B cell (primary cell): ENCODE data around the gene CDH2. TPM values are rescaled to one million over a fixed set of nuclear protein-coding genes. Genes with fewer than 3 reads are reported as not detected.

Experiments used
- ATAC-seq: fragments of 200-7000 bp; cut with Tn5 transposase; one replicate; pipeline ENCODE4 v1.10.0; 2021; ENCODE audit warnings: low read depth, mild to moderate bottlenecking, moderate number of reproducible peaks, moderate library complexity
- CTCF ChIA-PET: fragments of 350-600 bp; sonication (Branson Sonifier 250); formaldehyde crosslinking; loops from one replicate; lab custom pipeline; 2021; ENCODE audit warnings: antibody characterized with exemption, inconsistent platforms; lab: Charles Lee
- POLR2A ChIA-PET: fragments of 350-600 bp; sonication (Branson Sonifier 250); formaldehyde crosslinking; loops from one replicate; lab custom pipeline; 2021; ENCODE audit warnings: antibody characterized with exemption; lab: Charles Lee
- DNase-seq: peaks from one replicate; pipeline ENCODE4 v3.0.0; 2013
- H2AFZ ChIP-seq: 2 replicates; pipeline ENCODE4 v1.6.1; 2012; ENCODE audit warnings: mild to moderate bottlenecking, low read depth, low read length; ENCODE audit not compliant: insufficient read depth, poor library complexity, severe bottlenecking
- H3K27ac ChIP-seq, 2 donors: 1 replicate in 1 of 2; 2 replicates in 1 of 2; pipeline ENCODE4 v1.5.1; 2012 to 2013; ENCODE audit warnings: low read length in 2 of 2, mild to moderate bottlenecking in 2 of 2, moderate library complexity in 1 of 2
- H3K27me3 ChIP-seq, 4 experiments: fragments of 200-600 bp in 1 of 4; sonication (generic) in 1 of 4; replicated peaks in 1 of 4; 1 replicate in 2 of 4; 2 replicates in 2 of 4; pipeline versions ENCODE4 v1.6.1 to v1.7.0; 2013 to 2016; ENCODE audit warnings: low read length in 3 of 4, mild to moderate bottlenecking in 2 of 4, mixed read lengths in 1 of 4, moderate library complexity in 1 of 4; ENCODE audit not compliant: insufficient read depth in 4 of 4, control insufficient read depth in 3 of 4; ENCODE audit errors: control extremely low read depth in 1 of 4
- H3K36me3 ChIP-seq, 2 experiments: replicated peaks in 1 of 2; 1 replicate in 1 of 2; 2 replicates in 1 of 2; pipeline versions ENCODE4 v1.6.1 to v1.7.1; 2013; ENCODE audit warnings: low read length in 1 of 2; ENCODE audit not compliant: insufficient read depth in 2 of 2, control insufficient read depth in 1 of 2; ENCODE audit errors: control extremely low read depth in 1 of 2, extremely low read depth in 1 of 2
- H3K4me1 ChIP-seq, 2 donors: fragments of 200-600 bp in 1 of 2; sonication (generic) in 1 of 2; 1 replicate in 1 of 2; 2 replicates in 1 of 2; pipeline versions ENCODE4 v1.5.1 to v1.6.1; 2013 to 2017; ENCODE audit warnings: low read length in 2 of 2; ENCODE audit not compliant: control insufficient read depth in 2 of 2, insufficient read depth in 2 of 2
- H3K4me2 ChIP-seq: replicated peaks from 2 replicates; pipeline ENCODE3; 2012; ENCODE audit warnings: mild to moderate bottlenecking, low read depth, low read length; ENCODE audit not compliant: poor library complexity, severe bottlenecking
- H3K4me3 ChIP-seq, 5 experiments: fragments of 200-600 bp in 1 of 5; sonication (generic) in 1 of 5; 1 replicate in 3 of 5; 2 replicates in 2 of 5; pipeline versions ENCODE4 v1.5.1 to v1.7.0; 2011 to 2016; ENCODE audit warnings: low read length in 4 of 5, mild to moderate bottlenecking in 4 of 5, low read depth in 2 of 5, control low read depth in 1 of 5, moderate library complexity in 1 of 5; ENCODE audit not compliant: insufficient read depth in 1 of 5; ENCODE audit errors: control extremely low read depth in 1 of 5, extremely low read depth in 1 of 5
- H3K79me2 ChIP-seq: fragments of 200-600 bp; sonication (generic); one replicate; pipeline ENCODE4 v1.6.0; 2016; ENCODE audit warnings: low read length; ENCODE audit not compliant: control insufficient read depth, insufficient read depth
- H3K9ac ChIP-seq: fragments of 200-600 bp; sonication (generic); 2 replicates; pipeline ENCODE4 v1.6.1; 2017; ENCODE audit warnings: mild to moderate bottlenecking, low read length, moderate library complexity
- H3K9me3 ChIP-seq, 3 donors: one replicate each; pipeline versions ENCODE4 v1.6.1 to v1.7.1; 2013; ENCODE audit warnings: low read length in 2 of 3; ENCODE audit not compliant: control insufficient read depth in 2 of 3, insufficient read depth in 1 of 3; ENCODE audit errors: control extremely low read depth in 1 of 3
- H4K20me1 ChIP-seq: 2 replicates; pipeline ENCODE4 v1.6.0; 2012; ENCODE audit warnings: mild to moderate bottlenecking, low read length; ENCODE audit not compliant: insufficient read depth, control insufficient read depth, poor library complexity, severe bottlenecking
- H3K27ac Mint-ChIP-seq: one replicate; pipeline ENCODE4 v1.8.0; 2021; ENCODE audit warnings: mixed read lengths
- H3K27me3 Mint-ChIP-seq: one replicate; pipeline ENCODE4 v1.8.0; 2021; ENCODE audit warnings: mixed read lengths
- H3K4me1 Mint-ChIP-seq: one replicate; pipeline ENCODE4 v1.8.0; 2021; ENCODE audit warnings: mixed read lengths
- H3K4me3 Mint-ChIP-seq: one replicate; pipeline ENCODE4 v1.8.0; 2021; ENCODE audit warnings: mixed read lengths
- H3K9me3 Mint-ChIP-seq: one replicate; pipeline ENCODE4 v1.8.0; 2022; ENCODE audit warnings: mixed read lengths; ENCODE audit not compliant: insufficient read depth
- CTCF ChIP-seq: fragments of 200-600 bp; IDR thresholded peaks from one replicate; pipeline ENCODE4 v1.8.0; 2022; ENCODE audit warnings: antibody characterized with exemption, mild to moderate bottlenecking
- EZH2 ChIP-seq: IDR thresholded peaks from 2 replicates; pipeline ENCODE4 v1.6.1; 2012; ENCODE audit warnings: borderline replicate concordance, low read depth, mild to moderate bottlenecking, moderate library complexity, low read length; ENCODE audit not compliant: insufficient read depth, poor library complexity, severe bottlenecking
- WGBS: methylation state at CpG from one replicate; pipeline ENCODE4 v1.1.5; 2013; ENCODE audit warnings: missing lambda C conversion rate; ENCODE audit not compliant: insufficient coverage; 5-methylcytosine and 5-hydroxymethylcytosine counted together
- intact Hi-C: fragments of 100-400 bp; cut with micrococcal nuclease; formaldehyde crosslinking; loops from one replicate; pipeline ENCODE4 v1.10.0; 2022
- polyA plus RNA-seq: library from polyadenylated mRNA; depleted of rRNA; stranded (reverse); fragments of >200 nt; gene quantifications from 2 replicates; pipeline ENCODE4 v1.2.3, GENCODE V29; 2012
- total RNA-seq, 2 donors: library from RNA; stranded (reverse); fragments of 120-200 nt in 1 of 2; gene quantifications; 1 replicate in 1 of 2; 2 replicates in 1 of 2; pipeline versions ENCODE4 v1.2.3 to v1.2.4, GENCODE V29; 2013 to 2022

Gene CDH2
- total and polyA plus RNA-seq, 2 donors (not counting 1 experiment from before 2014, with no cell fraction given): not detected

GRCh38 chr18:28007841-28008240 lies 169.1 kb downstream of the CDH2 start:
- Histone ChIP-seq H3K79me2 (no peaks in the 10 kb centered on the region), H3K36me3 (no peaks in the 10 kb centered on the region), H3K9me3 (no peaks in the 10 kb centered on the region), H2AFZ (no peak overlapping the region), H3K27ac (no peak overlapping the region), H3K4me1 (no peaks in the 10 kb centered on the region), H3K9ac (no peak overlapping the region), H3K4me2 (no peak overlapping the region), H3K4me3 (no peak overlapping the region), H3K27me3 (no peaks in the 10 kb centered on the region), H4K20me1 (no peaks in the 10 kb centered on the region)
- H3K27ac Mint-ChIP-seq: no peak overlapping the region
- CTCF ChIA-PET: no interaction called here
- POLR2A ChIA-PET: no interaction called here
- H3K4me3 Mint-ChIP-seq: no peak overlapping the region
- DNase-seq (no peak), ATAC-seq (no peak)
- H3K27me3 Mint-ChIP-seq: no peaks in the 10 kb centered on the region
- 91% methylated on average over 3 of the region's 5 CpGs for WGBS
- no peaks in the 10 kb centered on the region for H3K4me1 Mint-ChIP-seq
- intact Hi-C loops: no loop called here
- TF ChIP-seq CTCF: no peak
- H3K9me3 Mint-ChIP-seq: no peaks in the 10 kb centered on the region

DNA sequence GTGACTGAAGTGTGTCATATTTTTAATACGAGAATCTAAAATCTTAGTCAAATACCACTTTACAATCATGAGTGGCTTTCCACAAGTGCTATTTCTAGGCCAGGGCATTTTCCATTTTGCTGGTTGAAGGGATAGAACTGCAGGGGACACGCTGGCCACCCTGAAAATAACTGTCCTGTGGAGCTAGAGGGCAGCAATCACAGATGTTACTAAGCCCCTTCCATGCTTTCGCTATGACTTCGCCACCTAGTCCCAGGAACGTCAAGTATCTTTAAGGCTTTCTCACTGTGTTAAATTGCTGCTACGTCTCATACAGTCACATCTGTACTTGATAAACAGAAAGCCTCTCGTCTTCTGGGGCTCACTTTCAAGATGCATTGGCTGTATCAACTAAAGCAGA lies 171.8 kb downstream of the CDH2 start:
- Mint-ChIP-seq H3K27me3 (no peaks in the 10 kb centered on the region), H3K9me3 (no peaks in the 10 kb centered on the region), H3K4me1 (no peaks in the 10 kb centered on the region), H3K4me3 (no peak overlapping the region), H3K27ac (no peak overlapping the region)
- CTCF ChIA-PET: no interaction called here
- DNase-seq (no peak), ATAC-seq (no peak)
- Histone ChIP-seq H3K4me3 (no peak overlapping the region), H3K27ac (no peak overlapping the region), H3K27me3 (no peaks in the 10 kb centered on the region), H3K36me3 (no peaks in the 10 kb centered on the region), H4K20me1 (no peaks in the 10 kb centered on the region), H3K4me2 (no peak overlapping the region), H3K79me2 (no peaks in the 10 kb centered on the region), H2AFZ (no peak overlapping the region), H3K9ac (no peak overlapping the region), H3K9me3 (no peaks in the 10 kb centered on the region), H3K4me1 (no peaks in the 10 kb centered on the region)
- POLR2A ChIA-PET: no interaction called here
- TF ChIP-seq EZH2 (no peak), CTCF (no peak)
- intact Hi-C loops: no loop called here
- WGBS: 81% methylated on average over 6 of the region's 7 CpGs
